ENCODE measurements around the gene ADGRV1. TPM values are rescaled to one million over a fixed set of nuclear protein-coding genes. Genes with fewer than 3 reads are reported as not detected.

Gene ADGRV1
- total RNA-seq, 5 donors from 2014 or later (not counting 1 experiment from before 2014, with no cell fraction given) = 0.68 to 1.6 (median 1.2) TPM; not detected in 1

DNA sequence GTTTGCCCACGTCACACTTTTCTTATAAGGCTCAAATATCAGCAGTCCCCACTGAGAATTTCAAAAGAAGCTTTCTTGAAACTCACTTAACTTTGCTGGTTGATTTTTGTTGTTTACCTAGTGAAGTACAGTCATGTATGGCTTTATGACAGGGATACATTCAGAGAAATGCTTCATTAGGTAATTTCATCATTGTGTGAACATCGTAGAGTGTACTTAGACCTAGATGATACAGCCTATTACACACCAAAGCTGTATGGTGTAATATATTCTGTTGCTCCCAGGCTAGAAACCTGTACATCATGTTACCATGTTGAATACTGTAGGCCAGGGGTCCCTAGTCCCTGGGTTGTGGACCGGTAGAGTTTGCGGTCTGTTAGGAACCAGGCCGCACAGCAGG, 647.5 kb downstream of the ADGRV1 start:
- no peaks in the 10 kb centered on the region for H3K9me3 ChIP-seq
- no peaks in the 10 kb centered on the region for H3K4me1 Mint-ChIP-seq
- no peaks in the 10 kb centered on the region for H3K4me1 ChIP-seq (ENCODE audit: control insufficient read depth in 1 of 2, extremely low read depth in 1 of 2, insufficient read depth in 2 of 2, low read length in 2 of 2)
- no peak overlapping the region for H3K4me3 Mint-ChIP-seq
- no peaks in the 10 kb centered on the region for H3K27me3 ChIP-seq (replicated peaks in 1 of 2; ENCODE audit: control insufficient read depth in 2 of 2, extremely low read depth in 1 of 2, insufficient read depth in 2 of 2, low read length in 1 of 2)
- no peaks in the 10 kb centered on the region for H3K36me3 Mint-ChIP-seq
- no peaks in the 10 kb centered on the region for H3K36me3 ChIP-seq (ENCODE audit: control insufficient read depth in 2 of 2, extremely low read depth in 1 of 2, insufficient read depth in 1 of 2, low read length in 1 of 2)
- H3K27ac Mint-ChIP-seq = no peak overlapping the region
- ChIA-PET CTCF (interaction anchor here (0.5 to 0.6 kb wide), 2 partner anchors 218 to 238 kb away, joined by 3 to 5 read pairs; no protein-coding TSS in a partner anchor), POLR2A (interaction anchor here in 1 of 2 donors (0.7 kb wide), 1 partner anchor 11 kb away, joined by 3 read pairs; no protein-coding TSS in a partner anchor)
- peaks cover 0 to 1% of the 10 kb centered on the region in 2 donors for H3K27me3 Mint-ChIP-seq
- H3K9me3 Mint-ChIP-seq = no peaks in the 10 kb centered on the region
- no peak overlapping the region for H3K27ac ChIP-seq (ENCODE audit: low read length)
- WGBS (ENCODE audit: insufficient coverage) = 92% methylated on average over 3 of the region's 5 CpGs
- H3K4me3 ChIP-seq (ENCODE audit: control insufficient read depth in 1 of 2, extremely low read depth in 1 of 2, low read length in 1 of 2) = no peak overlapping the region
- DNase-seq (no peak), ATAC-seq (replicated peaks in 1 of 4) (no peak)

DNA sequence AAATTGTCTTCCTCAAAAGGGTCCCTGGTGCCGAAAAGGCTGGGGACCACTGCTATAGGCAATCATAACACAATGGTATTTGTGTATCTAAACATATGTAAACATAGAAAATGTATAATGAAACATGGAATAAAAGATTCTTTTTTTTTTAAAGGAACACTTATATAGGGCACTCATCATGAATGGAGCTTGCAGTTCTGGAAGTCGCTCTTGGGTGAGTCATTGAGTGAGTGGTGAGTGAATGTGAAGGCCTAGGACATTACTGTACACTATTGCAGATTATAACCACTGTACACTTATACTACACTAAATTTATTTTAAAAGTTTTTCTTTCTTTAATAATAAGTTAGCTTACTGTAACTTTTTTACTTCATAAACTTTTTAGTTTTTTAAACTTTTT, 648.1 kb downstream of the ADGRV1 start:
- no peak overlapping the region for H3K27ac Mint-ChIP-seq
- ATAC-seq (replicated peaks in 1 of 4) (no peak), DNase-seq (no peak)
- H3K27me3 ChIP-seq (replicated peaks in 1 of 2; ENCODE audit: control insufficient read depth in 2 of 2, extremely low read depth in 1 of 2, insufficient read depth in 2 of 2, low read length in 1 of 2) = no peaks in the 10 kb centered on the region
- no peaks in the 10 kb centered on the region for H3K4me1 ChIP-seq (ENCODE audit: control insufficient read depth in 1 of 2, extremely low read depth in 1 of 2, insufficient read depth in 2 of 2, low read length in 2 of 2)
- no CpG with 5 or more reads among the region's 2 CpGs for WGBS (ENCODE audit: insufficient coverage)
- no peaks in the 10 kb centered on the region for H3K4me1 Mint-ChIP-seq
- ChIA-PET POLR2A (no interaction called here), CTCF (interaction anchor here (0.6 to 0.7 kb wide), 2 partner anchors 14 to 75 kb away, joined by 3 read pairs; no protein-coding TSS in a partner anchor)
- no peaks in the 10 kb centered on the region for H3K27me3 Mint-ChIP-seq
- H3K4me3 Mint-ChIP-seq = no peak overlapping the region
- H3K9me3 ChIP-seq = no peaks in the 10 kb centered on the region
- H3K36me3 Mint-ChIP-seq = no peaks in the 10 kb centered on the region
- H3K27ac ChIP-seq (ENCODE audit: low read length) = no peak overlapping the region
- no peak overlapping the region for H3K4me3 ChIP-seq (ENCODE audit: control insufficient read depth in 1 of 2, extremely low read depth in 1 of 2, low read length in 1 of 2)
- H3K9me3 Mint-ChIP-seq = no peaks in the 10 kb centered on the region
- H3K36me3 ChIP-seq (ENCODE audit: control insufficient read depth in 2 of 2, extremely low read depth in 1 of 2, insufficient read depth in 1 of 2, low read length in 1 of 2) = no peaks in the 10 kb centered on the region

DNA sequence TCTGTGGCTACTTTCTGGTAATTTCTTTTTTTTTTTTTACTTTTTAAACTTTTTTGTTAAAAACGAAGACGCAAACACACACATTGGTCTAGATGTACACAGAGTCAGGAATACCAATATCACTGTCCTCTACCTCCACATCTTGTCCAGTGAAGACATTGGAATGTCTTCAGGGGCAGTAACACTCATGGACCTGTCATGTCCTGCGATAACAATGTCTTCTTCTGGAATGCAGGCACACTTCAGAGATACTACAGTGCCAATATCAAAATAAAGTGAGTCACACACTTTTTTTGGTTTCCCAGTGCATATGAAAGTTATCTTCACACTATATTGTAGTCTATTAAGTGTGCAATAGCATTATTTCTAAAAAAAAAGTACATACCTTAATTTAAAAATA, 648.7 kb downstream of the ADGRV1 start:
- H3K27me3 Mint-ChIP-seq = no peaks in the 10 kb centered on the region
- no peaks in the 10 kb centered on the region for H3K4me1 Mint-ChIP-seq
- no peaks in the 10 kb centered on the region for H3K27me3 ChIP-seq (replicated peaks in 1 of 2; ENCODE audit: control insufficient read depth in 2 of 2, extremely low read depth in 1 of 2, insufficient read depth in 2 of 2, low read length in 1 of 2)
- POLR2A ChIA-PET = no interaction called here
- H3K4me3 ChIP-seq (ENCODE audit: control insufficient read depth in 1 of 2, extremely low read depth in 1 of 2, low read length in 1 of 2) = no peak overlapping the region
- no peak overlapping the region for H3K27ac Mint-ChIP-seq
- DNase-seq = no peak
- H3K9me3 Mint-ChIP-seq = no peaks in the 10 kb centered on the region
- no peaks in the 10 kb centered on the region for H3K9me3 ChIP-seq
- H3K4me1 ChIP-seq (ENCODE audit: control insufficient read depth in 1 of 2, extremely low read depth in 1 of 2, insufficient read depth in 2 of 2, low read length in 2 of 2) = no peaks in the 10 kb centered on the region
- H3K36me3 Mint-ChIP-seq = no peaks in the 10 kb centered on the region
- H3K4me3 Mint-ChIP-seq = no peak overlapping the region
- WGBS (ENCODE audit: insufficient coverage) = no CpG with 5 or more reads among the region's 3 CpGs
- CTCF ChIA-PET = interaction anchor here (0.6 to 0.7 kb wide), 2 partner anchors 13 to 74 kb away, joined by 3 read pairs; no protein-coding TSS in a partner anchor
- no peaks in the 10 kb centered on the region for H3K36me3 ChIP-seq (ENCODE audit: control insufficient read depth in 2 of 2, extremely low read depth in 1 of 2, insufficient read depth in 1 of 2, low read length in 1 of 2)
- no peak overlapping the region for H3K27ac ChIP-seq (ENCODE audit: low read length)
- no peak for ATAC-seq (replicated peaks in 1 of 4)

DNA sequence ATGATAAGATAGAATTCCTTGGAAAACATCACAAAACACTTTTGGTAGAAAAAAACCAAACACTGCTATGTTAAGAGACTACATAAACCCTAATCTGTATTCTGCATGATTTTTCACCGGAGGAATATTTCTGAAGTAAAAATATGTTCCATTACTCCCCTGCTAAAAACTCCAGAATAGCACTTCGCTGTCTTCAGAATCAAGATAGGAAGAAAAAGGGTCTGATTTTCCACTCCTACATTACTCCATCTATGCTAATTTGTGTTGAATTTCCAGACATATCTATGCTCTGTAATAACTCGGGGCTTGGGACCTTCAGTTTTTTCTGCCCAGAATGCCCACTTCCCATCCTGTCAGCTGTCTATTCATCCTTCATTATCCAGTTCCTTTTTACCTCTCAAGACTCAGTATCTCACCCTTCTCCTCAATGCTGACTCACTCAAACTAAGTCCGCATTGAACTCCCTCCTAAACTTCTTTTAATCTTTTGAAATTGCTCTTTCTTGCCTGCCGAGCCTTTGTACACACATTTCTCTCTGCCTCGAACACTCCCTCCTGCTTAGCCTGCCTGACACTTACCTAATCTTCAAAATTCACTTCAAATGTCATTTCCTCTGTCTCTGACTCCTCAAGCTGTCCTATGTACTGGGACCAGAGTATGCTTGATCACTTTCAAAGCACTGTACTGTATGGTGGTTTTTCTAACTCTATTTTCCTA, 653.6 kb downstream of the ADGRV1 start:
- H3K9me3 ChIP-seq = no peaks in the 10 kb centered on the region
- ATAC-seq (replicated peaks in 1 of 4) (no peak), DNase-seq (no peak)
- H3K4me1 ChIP-seq (ENCODE audit: control insufficient read depth in 1 of 2, extremely low read depth in 1 of 2, insufficient read depth in 2 of 2, low read length in 2 of 2) = no peaks in the 10 kb centered on the region
- Mint-ChIP-seq H3K4me1 (no peaks in the 10 kb centered on the region), H3K9me3 (no peaks in the 10 kb centered on the region), H3K27me3 (peaks cover 0 to 4% of the 10 kb centered on the region in 2 donors), H3K4me3 (no peak overlapping the region), H3K27ac (no peak overlapping the region), H3K36me3 (no peaks in the 10 kb centered on the region)
- H3K27me3 ChIP-seq (replicated peaks in 1 of 2; ENCODE audit: control insufficient read depth in 2 of 2, extremely low read depth in 1 of 2, insufficient read depth in 2 of 2, low read length in 1 of 2) = peaks cover 0 to 7% of the 10 kb centered on the region in 2 experiments
- WGBS (ENCODE audit: insufficient coverage) = 61% methylated on average over 3 of the region's 6 CpGs
- POLR2A ChIA-PET = no interaction called here
- H3K27ac ChIP-seq (ENCODE audit: low read length) = no peak overlapping the region
- CTCF ChIA-PET = interaction anchor here in 1 of 2 donors (1.0 to 1.3 kb wide), 2 partner anchors 8 to 16 kb away, joined by 3 to 5 read pairs; no protein-coding TSS in a partner anchor
- H3K36me3 ChIP-seq (ENCODE audit: control insufficient read depth in 2 of 2, extremely low read depth in 1 of 2, insufficient read depth in 1 of 2, low read length in 1 of 2) = no peaks in the 10 kb centered on the region
- no peak overlapping the region for H3K4me3 ChIP-seq (ENCODE audit: control insufficient read depth in 1 of 2, extremely low read depth in 1 of 2, low read length in 1 of 2)

DNA sequence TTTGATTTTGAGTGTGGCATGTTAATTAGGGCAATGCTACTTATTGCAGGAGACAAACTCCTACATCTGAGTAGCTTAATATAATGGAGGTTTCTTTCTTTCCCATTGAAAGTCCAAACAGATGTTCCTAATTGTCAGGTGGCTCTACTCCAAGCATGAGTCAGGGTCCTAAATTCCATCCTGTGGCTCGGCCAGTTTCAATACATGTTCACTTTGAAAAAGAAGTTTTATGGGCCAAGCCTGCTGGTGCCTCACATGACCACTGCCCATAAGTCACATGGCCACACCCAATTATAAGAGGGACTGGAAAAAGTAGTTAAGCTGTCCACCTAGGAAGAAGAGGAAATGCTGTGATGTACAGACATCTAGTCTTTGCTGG, 654.1 kb downstream of the ADGRV1 start:
- DNase-seq (no peak), ATAC-seq (replicated peaks in 1 of 4) (no peak)
- Mint-ChIP-seq H3K36me3 (no peaks in the 10 kb centered on the region), H3K27me3 (peaks cover 0 to 4% of the 10 kb centered on the region in 2 donors), H3K4me3 (no peak overlapping the region), H3K27ac (no peak overlapping the region), H3K9me3 (no peaks in the 10 kb centered on the region), H3K4me1 (no peaks in the 10 kb centered on the region)
- ChIA-PET CTCF (no interaction called here), POLR2A (no interaction called here)
- Histone ChIP-seq H3K27me3 (replicated peaks in 1 of 2; ENCODE audit: control insufficient read depth in 2 of 2, extremely low read depth in 1 of 2, insufficient read depth in 2 of 2, low read length in 1 of 2) (peaks cover 0 to 7% of the 10 kb centered on the region in 2 experiments), H3K4me1 (ENCODE audit: control insufficient read depth in 1 of 2, extremely low read depth in 1 of 2, insufficient read depth in 2 of 2, low read length in 2 of 2) (no peaks in the 10 kb centered on the region), H3K27ac (ENCODE audit: low read length) (no peak overlapping the region), H3K4me3 (ENCODE audit: control insufficient read depth in 1 of 2, extremely low read depth in 1 of 2, low read length in 1 of 2) (no peak overlapping the region), H3K36me3 (ENCODE audit: control insufficient read depth in 2 of 2, extremely low read depth in 1 of 2, insufficient read depth in 1 of 2, low read length in 1 of 2) (no peaks in the 10 kb centered on the region), H3K9me3 (no peaks in the 10 kb centered on the region)
- no CpG with 5 or more reads among the region's 1 CpG for WGBS (ENCODE audit: insufficient coverage)

Other genes with a start within 250 kb of the ADGRV1 start
- gene CETN3, start 149.0 kb upstream of the ADGRV1 start, total RNA-seq = 10 to 100 TPM in 3 of 5 donors, 1 to 10 TPM in 2; 6.9 to 17.6 (median 15.8) TPM
- 10 to 100 TPM in 2 of 5 donors, 1 to 10 TPM in 3; 6.0 to 13.0 (median 9.8) TPM for gene MBLAC2, start 84.0 kb upstream of the ADGRV1 start, total RNA-seq
- gene POLR3G, start 83.9 kb upstream of the ADGRV1 start, total RNA-seq = 1 to 10 TPM in 3 of 5 donors, under 1 TPM in 2; 0.84 to 2.3 (median 1.6) TPM
- 10 to 100 TPM; 18.4 to 28.9 (median 21.5) TPM for gene LYSMD3, start 29.2 kb upstream of the ADGRV1 start, total RNA-seq